HG03571 (cell line): ENCODE data around the gene TEX10.

Experiments used
- ATAC-seq: cut with Tn5 transposase; IDR thresholded peaks from one replicate; pipeline ENCODE4 v1.9.1; 2021; ENCODE audit not compliant: unreplicated experiment

Gene TEX10

GRCh38 chr9:100285601-100286000 is 67.1 kb downstream of the TEX10 start:
- no peak for ATAC-seq

- no peak for ATAC-seq
Observed at GRCh38 chr9:100285080-100285479, 67.7 kb downstream of the TEX10 start.

GRCh38 chr9:100284247-100284646 is 68.5 kb downstream of the TEX10 start:
- no peak for ATAC-seq

DNA sequence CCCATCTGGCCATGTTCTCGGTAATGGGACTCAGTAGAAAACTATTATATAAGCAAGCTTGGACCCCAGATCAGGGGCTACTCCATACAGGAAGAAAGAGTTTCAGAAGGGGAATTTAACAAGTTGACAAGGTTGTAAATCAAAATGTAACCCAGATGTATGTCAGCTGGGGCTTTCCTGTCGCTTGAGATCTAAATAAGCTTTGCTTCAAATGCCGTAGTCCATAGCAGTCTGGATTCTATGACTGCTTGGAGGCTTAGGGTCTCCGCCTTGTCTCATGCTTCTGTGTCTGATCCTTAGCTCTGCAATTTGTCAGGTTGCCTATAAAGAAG is 70.4 kb downstream of the TEX10 start:
- ATAC-seq, result no peak

DNA sequence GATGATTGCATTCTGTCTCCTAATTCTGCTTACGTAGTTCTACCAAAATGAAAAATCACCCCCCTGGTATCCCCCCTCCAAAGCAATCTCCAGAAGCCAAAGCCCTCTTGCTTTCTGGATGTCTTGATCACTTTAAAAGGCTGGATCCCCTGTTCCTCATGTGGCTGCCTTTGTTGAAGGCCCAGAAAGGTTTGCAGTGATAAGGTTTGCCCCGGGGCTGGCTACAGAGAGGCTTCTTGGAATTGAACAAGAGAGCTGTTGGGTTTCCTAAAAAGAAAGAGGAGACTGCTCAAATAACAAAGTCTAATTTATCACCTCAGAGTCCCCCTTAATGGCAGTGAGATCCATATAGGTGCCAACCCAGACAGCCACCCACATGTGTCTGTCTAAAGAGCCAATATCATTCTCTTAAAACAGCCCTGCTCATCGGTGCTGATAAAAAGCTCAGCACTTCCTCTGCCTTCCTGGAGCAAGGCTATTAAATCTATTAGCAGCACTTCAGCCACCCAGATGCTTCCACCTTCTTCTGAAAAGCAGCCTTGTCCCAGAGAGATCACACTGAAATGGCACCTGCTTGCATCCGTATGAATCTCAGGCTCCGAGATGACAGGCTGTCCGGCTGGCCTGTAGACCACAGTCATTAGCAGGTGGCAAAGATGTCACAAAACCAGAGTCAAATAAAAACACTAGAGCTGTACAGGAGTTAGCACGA is 70.9 kb downstream of the TEX10 start:
- no peak for ATAC-seq

DNA sequence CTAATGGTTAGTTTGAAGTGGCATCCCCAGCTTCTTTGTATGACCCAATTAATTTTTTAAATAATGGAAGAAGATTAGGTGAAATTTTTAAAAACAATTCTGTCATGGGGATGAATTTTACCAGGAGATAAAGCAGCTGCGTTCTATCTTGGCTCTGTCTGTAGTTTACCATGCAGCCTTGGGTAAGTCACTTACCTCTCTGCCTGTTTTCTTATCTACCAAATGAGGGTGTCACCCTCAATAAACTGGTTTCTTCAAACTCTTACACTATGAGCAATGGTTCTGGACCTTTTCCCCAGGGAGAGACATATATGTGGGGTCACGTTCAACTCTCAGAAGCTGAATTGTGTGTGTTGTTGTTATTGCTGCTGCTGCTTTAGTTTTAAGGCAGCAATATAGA is 71.7 kb downstream of the TEX10 start:
- no peak for ATAC-seq

- ATAC-seq, result no peak
Observed at GRCh38 chr9:100277166-100277979, 75.4 kb downstream of the TEX10 start.

- no peak for ATAC-seq
Observed at GRCh38 chr9:100269656-100270055, 83.1 kb downstream of the TEX10 start.

DNA sequence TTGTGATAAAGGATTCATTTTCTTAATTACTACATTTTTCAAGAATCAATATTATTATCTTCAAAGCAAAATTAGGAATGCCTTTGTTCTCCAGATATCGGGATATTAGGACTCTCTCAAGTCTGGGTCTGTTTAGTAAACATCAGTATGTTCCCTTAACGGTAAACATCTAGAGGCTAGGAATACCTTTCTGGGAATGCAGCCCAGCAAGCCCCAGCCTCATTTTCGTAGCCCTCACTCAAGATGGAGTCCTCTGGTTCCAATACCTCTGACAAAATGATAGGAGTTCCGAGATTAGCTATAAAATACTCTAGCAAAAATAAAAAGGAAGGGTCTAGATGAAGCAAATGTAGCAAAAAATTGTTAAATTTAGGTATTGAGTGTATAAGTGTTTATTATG is 84.5 kb downstream of the TEX10 start:
- no peak for ATAC-seq

DNA sequence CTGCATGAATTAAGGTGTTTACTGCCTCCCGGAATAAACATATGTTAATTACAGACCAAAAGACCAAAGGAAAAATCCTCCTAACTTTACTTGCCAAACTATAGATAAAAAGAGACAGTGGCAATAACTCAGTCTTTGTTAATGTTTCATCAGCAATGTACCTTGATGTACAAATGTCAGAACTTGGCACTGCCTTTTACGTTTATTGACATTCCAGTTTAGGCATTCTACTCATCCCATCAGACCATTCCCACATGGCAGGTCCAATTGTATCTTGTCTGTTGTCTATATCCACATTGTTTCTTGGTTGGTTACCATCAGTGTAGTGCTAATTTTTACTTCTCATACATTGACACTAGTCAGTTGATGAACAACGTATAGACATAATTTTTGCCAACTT is 85.5 kb downstream of the TEX10 start:
- no peak for ATAC-seq
